ENCODE results near the gene RPTOR.
A peak's percentile ranks its signal among the peaks of the same experiment; 100 is the strongest.
"Not testable (repeated sequence)": the region's sequence is repeated elsewhere in the genome, so short reads cannot be mapped to it uniquely, and the experiment has no call there.

RPTOR gene

DNA sequence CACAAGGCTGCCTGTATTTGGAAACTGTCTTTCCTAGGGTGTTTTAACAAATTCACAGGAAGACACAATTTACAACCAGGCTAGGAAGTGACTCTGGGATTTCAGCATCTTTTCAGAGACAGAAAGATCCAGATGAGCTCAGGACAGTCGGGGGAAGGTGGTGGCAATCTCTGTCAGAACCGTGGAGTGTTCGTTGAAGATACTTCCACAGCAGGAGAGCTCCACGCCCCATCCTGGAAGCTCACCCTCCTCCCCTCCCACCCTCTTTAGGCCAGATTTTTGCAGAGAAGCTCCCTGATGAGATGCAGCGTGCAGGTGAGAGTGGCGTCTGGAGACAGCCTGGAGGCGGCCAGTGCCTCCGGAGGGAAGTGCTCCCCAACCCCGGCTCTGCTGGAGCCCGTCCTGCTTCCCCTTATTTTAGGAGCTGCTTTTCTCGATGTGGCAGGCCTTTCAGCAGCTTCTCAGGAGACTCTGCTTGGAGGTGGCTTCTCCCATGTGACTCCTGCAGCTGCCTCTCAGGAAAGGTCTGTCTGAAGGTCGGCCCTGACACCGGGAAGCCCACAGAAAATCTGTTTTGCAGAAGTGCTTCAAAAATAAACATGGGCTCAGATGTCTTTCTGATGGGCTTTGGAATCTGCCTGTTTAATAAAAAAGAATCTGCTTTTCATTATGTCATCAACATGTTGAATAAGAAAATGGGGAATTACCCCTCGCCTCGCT lies 260.6 kb downstream of the RPTOR start:
- no peak for DNase-seq

DNA sequence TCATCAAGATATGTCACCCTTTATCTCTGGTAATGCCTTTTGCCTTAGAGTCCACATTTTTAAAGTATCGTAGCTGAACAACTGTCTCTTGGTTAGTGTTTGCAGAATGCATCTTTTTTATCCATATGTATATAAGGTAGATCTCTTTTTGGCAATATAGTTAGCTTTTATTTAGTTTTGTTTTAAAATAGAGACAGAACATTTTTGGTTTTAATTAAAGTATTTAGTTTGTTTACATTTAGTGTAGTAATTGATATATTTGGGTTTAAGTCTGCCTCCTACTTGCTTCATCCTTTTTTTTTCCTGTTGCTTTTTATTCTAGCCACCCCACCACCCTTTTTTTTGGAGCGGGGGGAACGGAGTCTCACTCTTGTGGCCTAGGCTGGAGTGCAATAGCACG lies 262.4 kb downstream of the RPTOR start:
- no peak for DNase-seq

DNA sequence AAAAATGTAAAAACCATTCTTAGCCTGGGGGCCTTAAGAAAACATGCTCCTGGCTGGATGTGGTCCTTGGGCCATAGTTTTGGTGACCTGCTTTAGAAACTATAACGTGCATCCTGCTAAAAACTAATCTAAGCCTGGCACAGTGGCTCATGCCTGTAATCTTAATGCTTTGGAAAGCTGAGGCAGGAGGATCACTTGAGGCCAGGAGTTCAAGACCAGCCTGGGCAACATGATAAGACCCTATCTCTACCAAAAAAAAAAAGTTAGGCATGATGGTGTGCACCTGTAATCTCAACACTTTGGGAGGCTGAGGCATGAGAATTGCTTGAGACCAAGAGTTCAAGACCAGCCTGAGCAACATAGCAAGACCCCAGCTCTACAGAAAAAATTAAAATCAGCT lies 263.2 kb downstream of the RPTOR start:
- DNase-seq = no peak

DNA sequence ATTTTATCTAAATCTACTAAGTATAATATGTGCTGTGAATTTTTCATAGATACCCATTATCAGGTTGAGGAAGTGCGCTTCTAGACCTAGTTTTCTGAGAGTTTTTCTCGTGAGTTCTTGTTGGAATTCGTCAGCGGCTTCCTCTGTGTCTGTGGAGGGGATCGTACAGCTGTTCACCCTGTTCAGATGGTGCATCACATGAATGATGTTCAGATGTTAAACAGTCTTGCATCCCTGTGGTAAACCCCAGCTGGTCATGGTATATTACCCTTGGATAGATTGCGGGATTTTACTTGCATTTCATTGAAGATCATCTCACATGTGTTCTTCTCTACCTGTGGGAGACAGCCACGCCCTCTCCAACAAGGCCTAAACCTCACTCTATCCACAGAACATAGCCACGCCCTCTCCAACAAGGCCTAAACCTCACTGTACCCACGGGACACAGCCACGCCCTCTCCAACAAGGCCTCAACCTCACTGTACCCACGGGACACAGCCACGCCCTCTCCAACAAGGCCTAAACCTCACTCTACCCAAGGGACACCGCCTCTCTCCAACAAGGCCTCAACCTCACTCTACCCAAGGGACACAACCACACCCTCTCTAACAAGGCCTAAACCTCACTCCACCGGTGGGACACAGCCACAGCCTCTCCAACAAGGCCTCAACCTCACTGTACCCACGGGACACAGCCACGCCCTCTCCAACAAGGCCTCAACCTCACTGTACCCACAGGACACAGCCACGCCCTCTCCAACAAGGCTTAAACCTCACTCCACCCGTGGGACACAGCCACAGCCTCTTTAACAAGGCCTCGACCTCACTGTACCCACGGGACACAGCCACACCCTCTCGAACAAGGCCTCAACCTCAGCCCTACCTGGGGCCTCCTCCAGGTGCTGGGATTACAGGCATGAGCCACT lies 266.8 kb downstream of the RPTOR start:
- DNase-seq = no peak

DNA sequence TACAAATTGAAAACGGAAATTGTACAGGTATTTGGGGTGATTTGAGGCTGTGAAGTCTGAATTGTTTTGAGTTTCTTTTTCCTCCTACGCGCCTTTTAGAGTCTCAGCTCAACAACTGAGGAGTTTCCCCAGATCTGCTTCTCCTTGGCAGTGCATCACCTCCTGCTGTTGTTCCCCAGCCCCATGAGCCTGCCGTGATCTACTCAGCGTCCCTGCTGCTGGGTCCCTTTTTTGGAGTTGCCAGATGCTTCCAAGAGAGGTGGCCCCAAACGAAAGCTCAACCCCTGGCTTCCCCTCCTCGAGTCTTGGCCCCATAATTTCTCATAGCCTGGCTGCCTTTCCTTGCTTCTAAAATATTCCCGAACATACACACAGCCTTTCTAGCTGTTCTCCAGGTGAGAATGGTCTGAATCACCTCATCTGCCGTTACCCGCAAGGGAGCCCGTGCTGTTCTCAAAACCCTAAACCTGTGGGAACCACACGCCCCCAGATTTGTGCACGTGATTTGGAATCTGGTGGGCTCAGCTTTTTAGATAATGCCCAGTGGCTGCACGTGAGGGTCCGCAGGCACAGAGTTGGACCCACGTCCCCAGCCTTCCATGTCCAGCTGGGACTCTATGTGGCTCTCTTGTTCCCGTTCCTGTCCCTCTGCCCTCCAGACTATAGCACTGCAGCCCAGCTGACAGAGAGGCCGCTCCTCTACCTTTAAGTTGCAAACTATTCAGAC lies 267.9 kb downstream of the RPTOR start:
- no peak for DNase-seq

DNA sequence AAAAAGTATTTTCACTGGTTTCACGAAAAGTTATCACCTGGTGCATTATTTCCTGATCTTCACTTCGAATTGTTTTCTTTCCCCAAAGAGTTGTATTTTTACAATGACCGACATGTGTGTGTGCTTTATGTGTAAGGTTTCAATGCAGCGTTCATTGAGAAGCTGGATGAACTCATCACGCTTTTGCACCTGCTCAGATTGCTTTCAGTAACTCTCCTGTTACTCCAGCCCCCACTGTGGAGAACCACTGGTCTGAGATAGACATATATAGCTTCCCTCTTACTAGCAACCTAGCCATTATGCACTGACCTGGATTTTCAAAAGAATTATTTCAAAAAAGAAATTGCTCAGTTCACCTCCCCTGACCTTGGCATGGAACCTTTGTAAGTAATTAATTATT lies 268.7 kb downstream of the RPTOR start:
- peak; percentile 22 for DNase-seq

DNA sequence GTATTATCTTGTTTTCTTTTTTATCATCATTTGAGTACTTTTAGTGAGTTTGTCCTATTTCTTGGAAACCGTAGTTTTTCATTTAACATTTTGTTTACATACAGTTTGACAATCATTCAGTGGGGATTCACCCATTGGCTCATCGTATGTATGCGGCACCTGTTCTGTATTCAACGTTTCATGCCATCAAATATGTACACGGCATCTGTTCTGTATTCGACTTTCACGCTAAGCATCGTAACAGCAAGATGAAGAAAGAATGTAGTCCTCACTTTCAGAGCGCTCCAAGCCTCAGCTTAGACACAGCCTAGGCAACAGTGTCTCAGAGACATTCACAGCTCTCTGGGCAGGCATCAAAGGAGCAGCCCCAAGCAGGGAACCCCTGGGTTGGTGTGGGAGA lies 269.9 kb downstream of the RPTOR start:
- no peak for DNase-seq

DNA sequence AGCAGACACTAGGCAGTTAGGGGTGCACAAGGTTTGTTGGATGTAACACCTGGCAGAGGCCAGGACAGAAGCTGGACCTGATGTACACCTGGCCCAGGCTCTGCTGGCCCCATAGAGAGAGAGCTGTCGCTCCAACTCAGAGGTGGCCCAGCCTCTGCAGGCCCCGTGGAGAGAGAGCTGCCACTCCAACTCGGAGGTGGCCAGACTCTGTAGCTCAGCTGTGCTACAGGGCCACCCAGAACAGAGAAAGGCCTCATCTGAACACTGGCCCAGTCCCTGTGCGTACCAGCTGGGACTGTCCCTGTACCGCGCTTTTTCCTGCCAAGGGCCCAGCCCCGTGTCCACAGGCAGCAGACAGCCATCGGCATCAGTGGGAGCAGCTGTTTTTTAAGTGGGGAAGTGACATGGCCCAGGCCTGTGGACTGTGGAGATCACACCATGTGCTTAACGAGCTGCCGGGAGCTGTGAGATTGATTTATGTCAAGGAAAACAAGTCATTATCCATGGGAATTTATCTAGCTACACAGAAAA lies 270.6 kb downstream of the RPTOR start:
- no peak for DNase-seq

DNA sequence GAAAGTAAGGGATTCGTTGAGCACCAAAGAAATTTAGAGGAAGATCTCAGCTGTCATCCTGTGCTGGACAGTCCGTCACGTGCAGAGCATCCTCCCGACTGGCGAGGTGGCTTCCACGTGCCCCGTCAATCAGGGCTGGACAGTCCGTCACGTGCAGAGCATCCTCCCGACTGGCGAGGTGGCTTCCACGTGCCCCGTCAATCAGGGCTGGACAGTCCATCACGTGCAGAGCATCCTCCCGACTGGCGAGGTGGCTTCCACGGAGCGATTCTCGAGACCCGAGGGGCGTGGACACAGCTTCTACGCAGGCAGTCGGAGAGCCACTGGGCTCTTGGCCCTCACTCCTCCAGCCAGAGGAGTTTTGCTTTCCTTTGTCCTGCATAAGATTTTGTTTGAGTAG lies 271.1 kb downstream of the RPTOR start:
- DNase-seq = not testable (repeated sequence)

DNA sequence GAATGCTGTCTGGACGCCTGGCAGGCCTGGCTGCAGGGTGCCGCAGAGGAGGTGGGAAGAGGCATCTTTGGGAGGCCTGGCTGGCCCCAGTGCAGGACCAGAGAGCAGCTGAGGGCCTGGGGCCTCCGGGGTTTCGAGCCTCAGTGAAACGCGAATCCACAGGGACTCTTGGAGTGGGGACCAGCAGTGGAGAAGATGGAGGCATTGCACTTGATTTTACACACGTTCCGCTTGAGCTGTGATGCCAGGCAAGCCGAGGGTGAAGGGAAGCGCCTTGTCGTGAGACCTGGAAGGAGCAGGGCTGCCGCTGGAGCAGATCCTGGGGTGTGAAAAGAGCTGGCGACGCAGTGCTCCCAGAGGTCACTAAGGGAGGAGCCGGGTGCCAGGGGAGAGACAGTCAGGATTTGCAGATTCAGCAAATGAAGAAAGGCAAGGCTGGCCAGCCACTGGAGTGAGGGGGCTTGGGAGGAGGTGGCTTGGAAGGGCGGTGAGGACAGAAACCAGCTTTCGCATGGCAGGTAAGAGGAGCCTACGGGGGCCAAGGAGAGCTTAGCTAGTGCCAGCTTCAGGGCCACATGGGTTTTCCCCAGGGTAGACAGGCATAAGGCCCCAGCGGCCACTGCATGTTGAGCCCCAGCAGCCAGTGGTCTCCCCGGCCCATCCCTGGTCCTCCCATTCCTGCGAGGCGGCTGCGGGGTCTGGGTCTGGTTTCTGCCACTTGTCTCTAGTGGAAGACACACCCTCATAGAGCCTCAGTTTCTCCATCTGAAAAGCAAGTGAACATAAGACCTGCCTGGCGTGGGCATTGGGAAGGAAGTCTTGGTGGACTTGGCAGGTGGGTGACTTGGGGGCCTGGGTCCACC lies 271.8 kb downstream of the RPTOR start:
- DNase-seq = no peak

DNA sequence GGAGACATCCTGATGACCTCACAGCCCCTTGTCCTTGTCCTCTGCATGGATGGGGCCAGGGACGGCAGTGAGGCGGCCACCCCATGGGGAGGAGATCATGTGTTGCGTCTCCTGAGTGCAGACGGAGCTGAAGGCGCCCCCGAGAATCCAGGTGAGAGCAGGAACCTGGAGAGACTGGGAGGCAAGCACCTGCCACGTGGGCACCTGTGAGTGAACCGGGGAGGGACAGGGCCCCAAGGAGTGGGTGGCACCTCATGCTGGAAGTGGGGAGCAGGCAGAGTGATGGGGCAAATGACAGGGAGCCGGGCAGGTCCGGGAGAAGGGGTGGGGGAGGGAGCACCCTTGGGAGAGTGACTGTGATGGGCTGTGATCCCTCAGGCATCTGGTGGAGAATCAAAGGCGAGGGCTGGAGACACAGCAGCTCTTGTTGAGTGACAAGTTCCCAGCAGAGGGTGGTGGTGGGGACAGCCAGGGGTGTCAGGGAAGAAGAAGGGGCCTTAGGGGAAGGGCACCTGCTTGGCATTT lies 272.7 kb downstream of the RPTOR start:
- no peak for DNase-seq

DNA sequence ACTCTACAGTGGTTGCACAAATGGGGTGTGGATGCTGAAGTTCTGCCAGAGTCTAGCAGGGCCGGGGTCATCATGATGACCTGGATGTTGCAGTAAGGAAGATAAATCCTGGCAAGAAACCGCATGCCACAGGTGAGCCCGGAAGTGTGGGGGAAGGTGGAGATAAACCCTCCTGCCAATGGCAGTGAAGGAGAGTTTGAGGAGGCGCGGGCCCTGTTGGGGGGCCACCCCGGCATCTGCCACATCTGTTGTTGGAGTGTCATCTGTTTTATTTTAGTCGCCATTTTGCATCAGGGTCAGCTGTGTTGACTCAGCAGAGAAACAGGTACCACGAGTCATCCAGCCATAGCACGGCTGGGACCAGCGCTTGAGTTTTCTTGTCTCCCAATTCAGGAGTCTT lies 273.2 kb downstream of the RPTOR start:
- no peak for DNase-seq

DNA sequence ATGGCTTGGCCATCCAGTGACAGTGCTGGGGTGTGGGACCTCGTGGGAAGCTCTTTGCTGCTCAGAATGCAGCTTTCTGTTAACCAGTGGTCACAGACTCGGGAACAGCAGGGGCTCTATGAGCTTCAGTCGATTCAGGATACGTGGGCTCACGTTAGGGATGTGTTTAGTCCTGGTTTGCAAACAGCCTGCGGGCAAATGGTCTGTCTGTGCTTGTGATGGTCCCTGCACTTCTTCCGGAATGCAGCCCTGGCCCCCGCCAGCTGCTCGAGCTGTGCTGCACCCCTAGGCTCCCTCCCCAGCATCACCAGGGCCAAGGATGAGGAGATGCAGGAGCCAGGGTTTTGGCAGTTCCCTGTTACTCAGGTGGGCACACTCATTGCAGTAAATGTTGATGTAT lies 274.2 kb downstream of the RPTOR start:
- DNase-seq = no peak

DNA sequence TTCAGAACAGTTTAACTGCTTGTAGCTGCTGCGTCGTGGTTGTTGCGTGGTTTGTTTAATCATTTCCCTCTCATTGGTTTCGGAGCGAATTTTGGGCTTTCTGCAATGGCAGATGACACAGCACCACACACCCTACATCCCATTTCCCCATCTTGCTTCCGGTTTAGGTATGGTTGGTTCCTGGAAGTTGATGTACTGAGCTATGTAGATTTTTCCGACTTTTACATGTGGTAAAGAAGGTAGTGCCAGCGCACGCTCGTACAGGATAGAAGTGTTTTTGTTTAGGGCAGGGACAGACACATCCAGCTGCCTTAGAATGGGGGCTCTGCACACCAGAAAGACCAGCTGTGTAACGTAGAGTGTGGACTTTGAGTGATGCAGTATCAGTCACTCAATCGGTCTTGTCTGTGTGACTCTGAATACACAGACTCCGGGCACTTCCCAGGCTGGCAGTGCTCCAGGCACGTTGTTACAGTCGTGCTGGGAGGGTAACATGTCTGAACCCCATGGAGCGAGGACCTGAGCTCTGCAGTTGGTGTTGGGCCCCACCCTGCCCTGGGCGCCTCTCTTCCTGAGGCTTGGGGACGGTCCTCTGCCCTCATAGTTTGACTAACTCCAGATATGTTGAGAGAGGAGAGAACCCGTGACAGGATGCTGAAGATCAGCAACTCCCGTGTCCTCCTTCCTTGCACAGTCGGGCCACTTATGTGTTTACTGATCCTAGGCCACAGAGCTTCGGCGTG lies 275.0 kb downstream of the RPTOR start:
- DNase-seq = no peak

DNA sequence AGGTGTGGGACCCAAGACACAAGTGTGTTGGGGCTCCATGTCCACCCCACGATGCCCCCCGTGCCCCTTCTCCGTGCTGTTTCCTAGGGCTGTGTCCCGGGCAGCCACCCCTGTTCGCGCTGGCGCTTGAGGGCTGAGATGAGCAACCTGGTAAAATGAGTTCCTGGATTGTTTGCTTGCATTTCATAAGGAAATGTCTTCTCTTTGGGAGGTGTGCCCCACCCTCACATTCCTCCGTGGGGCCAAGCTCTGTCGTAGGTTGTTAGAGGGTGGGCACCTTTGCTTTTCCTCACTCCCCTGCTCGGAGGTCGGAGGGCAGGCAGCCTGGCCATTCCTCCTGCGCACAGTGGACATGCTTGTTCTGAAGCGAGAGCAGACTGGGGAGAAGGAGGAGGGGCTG lies 275.7 kb downstream of the RPTOR start:
- DNase-seq = no peak

DNA sequence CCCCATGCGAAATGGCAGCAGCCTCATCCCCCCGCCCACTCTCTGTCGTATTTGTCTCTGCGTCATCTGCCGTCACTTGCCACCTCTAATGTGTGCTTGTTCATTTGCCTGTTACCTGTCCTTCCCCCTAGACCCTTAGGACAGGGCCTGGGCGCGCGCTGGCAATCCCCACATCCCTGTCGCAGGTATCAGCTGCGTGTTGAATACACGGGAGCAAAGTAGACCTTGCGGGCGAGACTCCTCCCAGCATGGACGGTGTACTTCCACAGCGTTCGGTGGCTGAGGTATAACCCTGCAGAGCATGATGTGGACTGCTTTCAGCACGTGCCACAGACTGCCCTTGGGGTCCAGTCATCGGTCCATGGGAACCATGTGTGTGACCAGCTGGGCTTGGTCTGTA lies 276.9 kb downstream of the RPTOR start:
- DNase-seq = no peak

DNA sequence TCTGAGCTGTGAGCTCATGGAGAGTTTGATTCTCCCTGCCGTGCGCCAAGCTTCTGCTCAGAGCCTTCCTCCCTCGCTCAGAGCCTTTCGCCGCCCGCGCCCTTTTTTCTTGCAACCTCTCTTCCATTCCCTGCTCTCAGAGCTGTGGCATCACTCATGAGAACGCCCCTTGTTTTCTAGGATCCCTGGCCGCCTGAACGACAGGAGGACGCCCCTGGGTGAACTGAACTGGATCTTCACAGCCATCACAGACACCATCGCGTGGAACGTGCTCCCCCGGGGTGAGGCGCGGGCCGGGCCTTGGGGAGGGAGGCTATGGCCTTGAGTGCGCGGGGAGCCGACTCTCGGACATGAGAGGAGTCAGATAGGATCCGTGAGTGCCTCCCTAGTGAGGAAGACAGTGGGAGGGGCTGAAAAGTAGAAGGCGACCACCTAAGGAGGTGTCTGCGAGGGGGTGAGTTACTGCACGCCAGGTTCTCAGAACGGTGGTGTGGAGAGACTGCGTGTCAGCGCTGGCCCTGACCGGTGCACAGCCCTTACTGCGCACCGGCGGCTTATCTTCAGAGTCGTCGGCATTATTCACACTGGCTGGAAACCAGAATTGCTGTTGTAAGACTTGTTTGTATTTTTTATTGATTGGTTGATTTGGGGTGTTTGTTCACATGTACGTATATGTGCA lies 277.5 kb downstream of the RPTOR start:
- DNase-seq = no peak

DNA sequence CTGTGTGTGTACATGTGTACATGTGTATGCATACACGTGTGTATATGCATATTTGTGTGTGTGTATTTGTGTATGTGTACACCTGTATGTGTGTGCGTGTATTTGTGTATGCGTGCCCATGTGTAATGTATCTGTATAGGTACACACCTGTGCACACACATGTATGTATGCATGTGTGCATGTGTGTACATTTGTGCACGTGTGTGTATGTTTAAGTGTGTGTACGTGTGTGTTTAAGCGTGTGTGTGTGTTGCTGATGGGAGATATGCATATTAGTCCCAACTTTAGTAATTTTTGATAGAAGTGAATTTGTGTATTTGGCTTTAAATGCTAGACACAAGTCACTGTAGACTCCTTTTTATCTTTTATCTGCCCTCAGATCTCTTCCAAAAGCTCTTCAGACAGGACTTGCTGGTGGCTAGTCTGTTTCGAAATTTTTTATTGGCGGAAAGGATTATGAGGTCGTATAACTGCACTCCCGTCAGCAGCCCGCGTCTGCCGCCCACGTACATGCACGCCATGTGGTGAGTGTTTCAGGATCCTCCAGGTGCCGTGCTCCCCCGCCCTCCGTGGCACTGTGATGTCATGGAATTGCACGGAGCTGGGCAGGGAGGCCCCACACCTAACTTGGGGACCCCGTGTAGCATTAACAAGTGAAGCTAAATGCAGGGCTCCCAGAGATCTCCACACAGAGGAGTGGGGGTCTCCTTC lies 278.2 kb downstream of the RPTOR start:
- DNase-seq = no peak

DNA sequence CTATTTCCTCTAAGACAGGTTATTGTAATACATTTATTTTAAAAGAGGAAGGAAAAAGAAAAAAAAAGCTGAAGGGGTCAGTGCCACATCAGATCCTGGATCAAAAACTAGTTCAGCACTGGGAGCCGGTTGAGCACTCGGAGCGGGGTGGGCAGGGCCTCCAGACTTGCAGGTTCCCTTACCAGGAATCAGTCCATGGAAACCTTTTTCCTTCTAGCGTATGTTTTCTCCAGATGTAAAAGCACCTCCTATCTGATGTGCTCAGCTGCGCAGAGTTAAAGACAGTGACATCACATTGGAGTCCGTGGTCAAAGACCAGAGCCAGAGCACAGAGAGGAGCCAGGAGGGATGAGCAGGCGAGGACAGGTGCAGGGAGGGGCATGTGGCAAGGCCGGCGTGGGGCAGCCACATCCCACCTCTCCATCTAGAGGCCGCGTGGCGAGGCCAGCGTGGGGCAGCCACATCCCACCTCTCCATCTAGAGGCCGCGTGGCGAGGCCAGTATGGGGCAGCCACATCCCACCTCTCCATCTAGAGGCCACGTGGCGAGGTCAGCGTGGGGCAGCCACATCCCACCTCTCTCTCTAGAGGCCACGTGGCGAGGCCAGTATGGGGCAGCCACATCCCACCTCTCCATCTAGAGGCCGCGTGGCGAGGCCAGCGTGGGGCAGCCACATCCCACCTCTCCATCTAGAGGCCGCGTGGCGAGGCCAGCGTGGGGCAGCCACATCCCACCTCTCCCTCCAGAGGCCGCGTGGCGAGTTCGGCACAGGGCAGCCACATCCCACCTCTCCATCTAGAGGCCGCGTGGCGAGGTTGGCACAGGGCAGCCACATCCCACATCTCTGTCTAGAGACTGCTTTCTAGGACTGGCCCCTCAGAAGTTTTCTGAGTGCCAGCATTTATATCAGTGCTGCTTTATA lies 280.2 kb downstream of the RPTOR start:
- no peak for DNase-seq

Data from NCI-H2107 (cell line).